Measurements from ENCODE around the gene DAPL1.

Gene DAPL1

GRCh38 chr2:158788951-158789350 is 6.2 kb upstream of the DAPL1 start:
- no peak for ATAC-seq (ENCODE audit: low read depth)
- H3K4me3 Mint-ChIP-seq: no peak overlapping the region
- H3K9me3 Mint-ChIP-seq: no peaks in the 10 kb centered on the region

GRCh38 chr2:158796652-158797051 is 1.5 kb downstream of the DAPL1 start:
- Mint-ChIP-seq H3K4me3 (no peak overlapping the region), H3K36me3 (no peaks in the 10 kb centered on the region), H3K4me1 (no peaks in the 10 kb centered on the region), H3K9me3 (no peaks in the 10 kb centered on the region), H3K27me3 (peaks cover 3% of the 10 kb centered on the region), H3K27ac (no peak overlapping the region)
- DNase-seq (ENCODE audit: low spot score in 2 of 2) (no peak), ATAC-seq (ENCODE audit: low read depth) (no peak)

More at GRCh38 chr2:158788951-158789350, 6.2 kb upstream of the DAPL1 start:
- no peak overlapping the region for H3K27ac Mint-ChIP-seq
- no peaks in the 10 kb centered on the region for H3K36me3 Mint-ChIP-seq
- peaks cover 4% of the 10 kb centered on the region for H3K4me1 Mint-ChIP-seq
- peaks cover 4% of the 10 kb centered on the region for H3K27me3 Mint-ChIP-seq
- DNase-seq (ENCODE audit: low spot score in 2 of 2): no peak

GRCh38 chr2:158797963-158798700 is 3.0 kb downstream of the DAPL1 start:
- no peaks in the 10 kb centered on the region for H3K4me1 Mint-ChIP-seq
- ATAC-seq (ENCODE audit: low read depth) (no peak), DNase-seq (ENCODE audit: low spot score in 2 of 2) (no peak)
- no peak overlapping the region for H3K4me3 Mint-ChIP-seq
- no peaks in the 10 kb centered on the region for H3K9me3 Mint-ChIP-seq
- no peaks in the 10 kb centered on the region for H3K36me3 Mint-ChIP-seq
- no peak overlapping the region for H3K27ac Mint-ChIP-seq
- H3K27me3 Mint-ChIP-seq: peaks cover 3% of the 10 kb centered on the region

GRCh38 chr2:158799181-158799580 is 4.1 kb downstream of the DAPL1 start:
- Mint-ChIP-seq H3K4me1 (no peaks in the 10 kb centered on the region), H3K27me3 (peaks cover 1% of the 10 kb centered on the region), H3K27ac (no peak overlapping the region), H3K36me3 (no peaks in the 10 kb centered on the region), H3K9me3 (no peaks in the 10 kb centered on the region), H3K4me3 (no peak overlapping the region)
- DNase-seq (ENCODE audit: low spot score in 2 of 2) (no peak), ATAC-seq (ENCODE audit: low read depth) (no peak)

- Mint-ChIP-seq H3K27me3 (no peaks in the 10 kb centered on the region), H3K4me3 (no peak overlapping the region), H3K4me1 (no peaks in the 10 kb centered on the region), H3K9me3 (no peaks in the 10 kb centered on the region), H3K36me3 (no peaks in the 10 kb centered on the region), H3K27ac (no peak overlapping the region)
- ATAC-seq (ENCODE audit: low read depth) (no peak), DNase-seq (ENCODE audit: low spot score in 2 of 2) (no peak)
Observed at GRCh38 chr2:158803506-158803905, 8.4 kb downstream of the DAPL1 start.

GRCh38 chr2:158805255-158805654 is 10.1 kb downstream of the DAPL1 start:
- no peak for ATAC-seq (ENCODE audit: low read depth)

GRCh38 chr2:158805936-158806335 is 10.8 kb downstream of the DAPL1 start:
- Mint-ChIP-seq H3K27ac (no peak overlapping the region), H3K36me3 (no peaks in the 10 kb centered on the region), H3K4me1 (no peaks in the 10 kb centered on the region), H3K9me3 (no peaks in the 10 kb centered on the region), H3K4me3 (no peak overlapping the region), H3K27me3 (peaks cover 2% of the 10 kb centered on the region)
- DNase-seq (ENCODE audit: low spot score in 2 of 2): no peak
- no peak for ATAC-seq (ENCODE audit: low read depth)

More at GRCh38 chr2:158805255-158805654, 10.1 kb downstream of the DAPL1 start:
- Mint-ChIP-seq H3K4me1 (no peaks in the 10 kb centered on the region), H3K4me3 (no peak overlapping the region), H3K9me3 (no peaks in the 10 kb centered on the region), H3K36me3 (no peaks in the 10 kb centered on the region), H3K27ac (no peak overlapping the region), H3K27me3 (no peaks in the 10 kb centered on the region)
- DNase-seq (ENCODE audit: low spot score in 2 of 2): no peak

GRCh38 chr2:158806941-158807340 is 11.8 kb downstream of the DAPL1 start:
- no peak overlapping the region for H3K4me3 Mint-ChIP-seq
- H3K9me3 Mint-ChIP-seq: no peaks in the 10 kb centered on the region
- no peaks in the 10 kb centered on the region for H3K36me3 Mint-ChIP-seq
- no peak for ATAC-seq (ENCODE audit: low read depth)
- DNase-seq (ENCODE audit: low spot score in 2 of 2): no peak
- H3K27me3 Mint-ChIP-seq: peaks cover 2% of the 10 kb centered on the region
- no peaks in the 10 kb centered on the region for H3K4me1 Mint-ChIP-seq
- no peak overlapping the region for H3K27ac Mint-ChIP-seq

- H3K9me3 Mint-ChIP-seq: no peaks in the 10 kb centered on the region
Observed at GRCh38 chr2:158808426-158808825, 13.3 kb downstream of the DAPL1 start.

GRCh38 chr2:158809816-158810215 is 14.7 kb downstream of the DAPL1 start:
- Mint-ChIP-seq H3K4me1 (no peaks in the 10 kb centered on the region), H3K27me3 (peaks cover 4% of the 10 kb centered on the region), H3K4me3 (no peak overlapping the region), H3K9me3 (peaks cover 2% of the 10 kb centered on the region), H3K36me3 (no peaks in the 10 kb centered on the region), H3K27ac (no peak overlapping the region)
- ATAC-seq (ENCODE audit: low read depth) (no peak), DNase-seq (ENCODE audit: low spot score in 2 of 2) (no peak)

More at GRCh38 chr2:158808426-158808825, 13.3 kb downstream of the DAPL1 start:
- no peak overlapping the region for H3K27ac Mint-ChIP-seq
- DNase-seq (ENCODE audit: low spot score in 2 of 2): no peak
- ATAC-seq (ENCODE audit: low read depth): no peak
- no peaks in the 10 kb centered on the region for H3K4me1 Mint-ChIP-seq
- peaks cover 2% of the 10 kb centered on the region for H3K27me3 Mint-ChIP-seq
- no peaks in the 10 kb centered on the region for H3K36me3 Mint-ChIP-seq
- no peak overlapping the region for H3K4me3 Mint-ChIP-seq

GRCh38 chr2:158810731-158811460 is 15.8 kb downstream of the DAPL1 start:
- H3K4me3 Mint-ChIP-seq: no peak overlapping the region
- no peak overlapping the region for H3K27ac Mint-ChIP-seq
- peaks cover 4% of the 10 kb centered on the region for H3K27me3 Mint-ChIP-seq
- no peak for ATAC-seq (ENCODE audit: low read depth)
- H3K36me3 Mint-ChIP-seq: no peaks in the 10 kb centered on the region
- DNase-seq (ENCODE audit: low spot score in 2 of 2): no peak
- H3K4me1 Mint-ChIP-seq: no peaks in the 10 kb centered on the region
- H3K9me3 Mint-ChIP-seq: peaks cover 2% of the 10 kb centered on the region

- Mint-ChIP-seq H3K4me3 (no peak overlapping the region), H3K27me3 (peaks cover 13% of the 10 kb centered on the region), H3K36me3 (no peaks in the 10 kb centered on the region), H3K9me3 (peaks cover 4% of the 10 kb centered on the region), H3K27ac (no peak overlapping the region), H3K4me1 (no peaks in the 10 kb centered on the region)
- ATAC-seq (ENCODE audit: low read depth) (no peak), DNase-seq (ENCODE audit: low spot score in 2 of 2) (no peak)
Observed at GRCh38 chr2:158815166-158815565, 20.0 kb downstream of the DAPL1 start.

GRCh38 chr2:158815658-158816057 is 20.5 kb downstream of the DAPL1 start:
- DNase-seq (ENCODE audit: low spot score in 2 of 2): no peak
- H3K4me3 Mint-ChIP-seq: no peak overlapping the region

GRCh38 chr2:158817588-158817987 is 22.5 kb downstream of the DAPL1 start:
- no peaks in the 10 kb centered on the region for H3K4me1 Mint-ChIP-seq
- ATAC-seq (ENCODE audit: low read depth): no peak
- no peak for DNase-seq (ENCODE audit: low spot score in 2 of 2)
- peaks cover 11% of the 10 kb centered on the region for H3K27me3 Mint-ChIP-seq
- no peaks in the 10 kb centered on the region for H3K36me3 Mint-ChIP-seq
- no peak overlapping the region for H3K4me3 Mint-ChIP-seq
- no peak overlapping the region for H3K27ac Mint-ChIP-seq
- peaks cover 4% of the 10 kb centered on the region for H3K9me3 Mint-ChIP-seq

More at GRCh38 chr2:158815658-158816057, 20.5 kb downstream of the DAPL1 start:
- Mint-ChIP-seq H3K27me3 (peaks cover 11% of the 10 kb centered on the region), H3K9me3 (peaks cover 4% of the 10 kb centered on the region), H3K27ac (no peak overlapping the region), H3K4me1 (no peaks in the 10 kb centered on the region), H3K36me3 (no peaks in the 10 kb centered on the region)
- ATAC-seq (ENCODE audit: low read depth): no peak

All from memory B cell (primary cell).